ENCODE data around the gene SH2D1B.

DNA sequence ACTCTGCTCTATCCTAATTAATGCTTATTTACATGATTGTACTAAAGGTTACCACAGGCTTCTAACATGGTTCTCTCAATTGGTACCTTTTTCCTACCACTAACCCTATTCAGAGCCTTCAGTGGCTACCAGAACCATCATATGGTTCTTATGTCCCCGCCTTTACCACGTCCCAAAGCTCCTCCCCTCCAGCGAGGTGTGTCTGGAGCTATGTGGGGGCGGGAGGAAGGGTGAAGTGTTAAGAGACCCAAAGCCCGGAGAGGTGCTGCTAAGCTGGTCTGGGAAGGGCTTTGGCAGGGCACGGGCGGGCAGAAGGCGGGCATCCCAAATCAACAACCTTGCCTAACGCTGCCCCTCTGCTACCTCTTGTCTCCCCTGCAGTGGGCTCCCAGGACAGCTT lies 45.3 kb downstream of the SH2D1B start:
- TF ChIP-seq EGR1 (IDR thresholded peaks at IDR 0.05; ENCODE audit: low read depth in 2 of 2) (no peak), CTCF (IDR thresholded peaks at IDR 0.05; ENCODE audit: low read depth, low read length, missing input control) (no peak), REST (IDR thresholded peaks at IDR 0.05) (no peak), YY1 (IDR thresholded peaks at IDR 0.05) (no peak)
- TF ChIP-seq, protein P1, sequence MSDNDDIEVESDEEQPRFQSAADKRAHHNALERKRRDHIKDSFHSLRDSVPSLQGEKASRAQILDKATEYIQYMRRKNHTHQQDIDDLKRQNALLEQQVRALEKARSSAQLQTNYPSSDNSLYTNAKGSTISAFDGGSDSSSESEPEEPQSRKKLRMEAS (IDR thresholded peaks at IDR 0.05), result no peak
